Endothelial cell of umbilical vein (primary cell): ENCODE measurements around the gene FAM186B. TPM values are rescaled to one million over a fixed set of nuclear protein-coding genes. Genes with fewer than 3 reads are reported as not detected.
A peak's percentile ranks its signal among the peaks of the same experiment; 100 is the strongest.

ENCODE experiments used
- BruUV-seq: library from RNA; stranded (reverse); fragments of 400-500 nt; replicated peaks from 2 replicates; lab custom pipeline; 2021; lab: Mats Ljungman, UMichigan
- CTCF ChIA-PET: fragments of 300-600, 350-600 bp; sonication (Branson Sonifier 250); formaldehyde crosslinking; loops from one replicate; lab custom pipeline; 2021; ENCODE audit warnings: antibody characterized with exemption, inconsistent platforms; lab: Charles Lee
- POLR2A ChIA-PET: fragments of 300-600, 350-600 bp; sonication (Branson Sonifier 250); formaldehyde crosslinking; loops from one replicate; lab custom pipeline; 2021; ENCODE audit warnings: antibody characterized with exemption, inconsistent platforms; lab: Charles Lee
- DNase-seq: peaks from one replicate; pipeline ENCODE4 v3.0.0-alpha.2; 2011; ENCODE audit warnings: low read depth, low spot score
- FAIRE-seq: peaks from 2 replicates; lab custom pipeline; 2011; peaks lifted over from hg19 to GRCh38; lab: Jason Lieb, UNC
- H2AFZ ChIP-seq: 2 replicates; pipeline ENCODE4 v1.6.0; 2012; ENCODE audit warnings: low read depth, low read length, control low read depth, inconsistent platforms
- H3K27ac ChIP-seq: 2 replicates; pipeline ENCODE4 v1.5.1; 2011; ENCODE audit warnings: low read depth, mild to moderate bottlenecking, control low read depth, low read length, moderate library complexity; ENCODE audit not compliant: insufficient read depth
- H3K27me3 ChIP-seq, 2 experiments: 2 replicates each; pipeline versions ENCODE4 v1.6.0 to v1.6.1; 2011; ENCODE audit warnings: low read length in 2 of 2, mixed read lengths in 1 of 2; ENCODE audit not compliant: control insufficient read depth in 2 of 2, insufficient read depth in 2 of 2
- H3K36me3 ChIP-seq, 2 experiments: 2 replicates in 1 of 2; 3 replicates in 1 of 2; pipeline ENCODE4 v1.5.1; 2011; ENCODE audit warnings: low read length in 2 of 2, mild to moderate bottlenecking in 1 of 2, moderate library complexity in 1 of 2; ENCODE audit not compliant: control insufficient read depth in 2 of 2, insufficient read depth in 2 of 2; ENCODE audit errors: extremely low read depth in 1 of 2
- H3K4me1 ChIP-seq: 3 replicates; pipeline ENCODE4 v1.5.1; 2011; ENCODE audit warnings: mild to moderate bottlenecking, low read length; ENCODE audit not compliant: control insufficient read depth, insufficient read depth; ENCODE audit errors: extremely low read depth
- H3K4me2 ChIP-seq: 2 replicates; pipeline ENCODE4 v1.6.1; 2011; ENCODE audit warnings: low read length, control low read depth, mixed read lengths; ENCODE audit not compliant: insufficient read depth
- H3K4me3 ChIP-seq, 3 experiments: fragments of 200-600 bp in 1 of 3; sonication (generic), shearing (Covaris generic) in 1 of 3; replicated peaks in 1 of 3; 2 replicates each; pipeline ENCODE4 v1.5.1; 2011 to 2016; ENCODE audit warnings: control low read depth in 3 of 3, low read length in 3 of 3, mild to moderate bottlenecking in 2 of 3, inconsistent platforms in 1 of 3, low read depth in 1 of 3, moderate library complexity in 1 of 3; ENCODE audit not compliant: insufficient read depth in 1 of 3
- H3K79me2 ChIP-seq: 2 replicates; pipeline ENCODE4 v1.6.0; 2012; ENCODE audit warnings: low read length, inconsistent platforms; ENCODE audit not compliant: control insufficient read depth, insufficient read depth
- H3K9ac ChIP-seq: replicated peaks from 2 replicates; pipeline ENCODE3; 2011; ENCODE audit warnings: low read length, control low read depth; ENCODE audit not compliant: insufficient read depth; ENCODE audit errors: extremely low read depth
- H3K9me1 ChIP-seq: replicated peaks from 3 replicates; pipeline ENCODE4 v1.6.0; 2011; ENCODE audit warnings: mild to moderate bottlenecking, low read length; ENCODE audit not compliant: control insufficient read depth, insufficient read depth; ENCODE audit errors: extremely low read depth
- H3K9me3 ChIP-seq: replicated peaks from 2 replicates; pipeline ENCODE4 v1.5.1; 2012; ENCODE audit warnings: low read length, inconsistent platforms; ENCODE audit not compliant: control insufficient read depth, insufficient read depth
- H4K20me1 ChIP-seq: replicated peaks from 2 replicates; pipeline ENCODE3; 2011; ENCODE audit warnings: mild to moderate bottlenecking, low read length; ENCODE audit not compliant: control insufficient read depth, insufficient read depth; ENCODE audit errors: extremely low read depth
- EZH2 ChIP-seq: IDR thresholded peaks from 2 replicates; pipeline ENCODE4 v1.6.1; 2012; ENCODE audit warnings: borderline replicate concordance, low read depth, mild to moderate bottlenecking, moderate library complexity, low read length, inconsistent platforms; ENCODE audit not compliant: severe bottlenecking
- FOS ChIP-seq: IDR thresholded peaks from 2 replicates; pipeline ENCODE4 v1.6.1; 2011; ENCODE audit warnings: mild to moderate bottlenecking, low read length, moderate library complexity, borderline replicate concordance; ENCODE audit not compliant: insufficient read depth
- MAX ChIP-seq: IDR thresholded peaks from 2 replicates; pipeline ENCODE4 v1.6.1; 2011; ENCODE audit not compliant: insufficient read depth, insufficient read length
- MYC ChIP-seq: IDR thresholded peaks from one replicate; pipeline ENCODE4 v1.6.1; 2011; ENCODE audit warnings: mild to moderate bottlenecking, low read depth, low read length
- POLR2A ChIP-seq: IDR thresholded peaks from 2 replicates; pipeline ENCODE4 v1.6.1; 2012; ENCODE audit warnings: low read depth, mild to moderate bottlenecking, control low read depth, low read length
- dilution Hi-C: fragments of 300-500 bp; cut with MboI; formaldehyde crosslinking; loops from one replicate; pipeline ENCODE4 v1.15.0; 2019; ENCODE audit warnings: low sequenced_read_pairs; ENCODE audit not compliant: extremely low pct_ligation_motif_present
- intact Hi-C: fragments of 100-400 bp; cut with micrococcal nuclease; formaldehyde crosslinking; loops from one replicate; pipeline ENCODE4 v1.10.0; 2022
- polyA plus RNA-seq, 4 experiments: library from polyadenylated mRNA; depleted of rRNA in 3 of 4; stranded (reverse) in 3 of 4; unstranded in 1 of 4; fragments of >200 nt; gene quantifications; 2 replicates each; pipeline versions ENCODE4 v1.2.1 to v1.2.3, GENCODE V29; 2011 to 2012; ENCODE audit warnings: missing spikeins in 1 of 4
- total RNA-seq: library from RNA; stranded (reverse); gene quantifications from 2 replicates; pipeline ENCODE4 v1.2.3, GENCODE V29; 2021
- TF ChIP-seq, protein P1 (sequence below), 2 donors: IDR thresholded peaks; 1 replicate in 1 of 2; 2 replicates in 1 of 2; pipeline ENCODE4 v1.5.1; 2011; ENCODE audit warnings: low read length in 2 of 2, mild to moderate bottlenecking in 2 of 2, moderate library complexity in 2 of 2, control low read depth in 1 of 2, inconsistent platforms in 1 of 2, low read depth in 1 of 2; ENCODE audit not compliant: insufficient read depth in 1 of 2; ENCODE audit errors: extremely low read depth in 1 of 2

Gene FAM186B
- total and polyA plus RNA-seq, 2 donors (not counting 3 experiments of a cell fraction or from before 2014, with no cell fraction given) = 0.10 to 0.33 TPM

DNA sequence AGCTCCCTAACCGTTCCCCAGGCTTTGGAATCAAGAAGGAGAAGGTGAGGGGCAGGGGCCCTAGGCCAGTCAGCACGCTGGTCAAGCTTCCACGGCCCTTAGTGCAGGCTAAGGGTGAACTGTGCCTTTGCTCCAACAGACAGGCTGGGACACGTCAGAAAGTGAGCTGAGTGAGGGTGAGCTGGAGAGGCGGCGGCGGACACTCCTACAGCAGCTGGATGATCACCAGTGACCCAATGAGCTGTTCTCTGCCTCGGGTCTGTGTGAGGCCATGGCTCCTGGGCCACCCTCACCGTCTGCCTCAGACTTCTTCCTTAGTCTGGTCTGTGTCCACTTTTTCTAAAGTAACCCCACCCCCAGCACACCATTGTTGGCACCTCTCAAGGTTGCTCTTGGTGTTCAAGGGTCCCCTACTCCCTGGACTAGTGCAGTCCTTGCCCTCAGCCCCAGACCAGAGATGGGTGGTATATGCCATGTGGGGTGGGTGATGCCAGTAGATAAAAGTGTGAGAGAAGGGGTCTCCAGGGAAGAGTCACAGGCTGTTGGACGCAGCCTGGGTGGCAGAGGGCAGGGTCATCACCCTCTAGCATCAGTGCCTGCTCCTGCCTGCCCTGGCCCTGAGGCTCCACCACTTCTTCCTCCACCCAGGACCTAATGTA lies 38.7 kb upstream of the FAM186B start:
- CTCF ChIA-PET = interaction anchor here (0.5 to 6.8 kb wide), 13 partner anchors 11 to 195 kb away, joined by 3 to 93 read pairs (median 5); partner anchors contain the start of genes FMNL3, PRPF40B and TMBIM6
- BruUV-seq = no TSS peak
- TF ChIP-seq MYC (no peak), POLR2A (peak; percentile 33)
- DNase-seq (no peak), FAIRE-seq (no peak)
- intact Hi-C loops (loop anchor here (1.0 to 2.0 kb wide), 3 partner anchors 63 to 119 kb away; partner anchors contain the start of gene FMNL3), dilution Hi-C loops (no loop called here)
- Histone ChIP-seq H3K4me1 (peaks cover 31% of the 10 kb centered on the region), H3K79me2 (no peaks in the 10 kb centered on the region), H3K27me3 (no peaks in the 10 kb centered on the region), H4K20me1 (no peaks in the 10 kb centered on the region), H3K27ac (no peak overlapping the region), H3K4me2 (no peak overlapping the region), H3K9me1 (no peaks in the 10 kb centered on the region), H2AFZ (no peak overlapping the region), H3K36me3 (peaks cover 26 to 42% of the 10 kb centered on the region in 2 experiments), H3K9ac (no peak overlapping the region), H3K4me3 (no peak overlapping the region), H3K9me3 (no peaks in the 10 kb centered on the region)
- POLR2A ChIA-PET = interaction anchor here (1.7 kb wide), 1 partner anchor 97 kb away, joined by 8 read pairs; the partner anchor contains the start of gene TMBIM6

GRCh38 chr12:49643135-49643534 lies 37.7 kb upstream of the FAM186B start:
- no peak overlapping the region for H3K9ac ChIP-seq
- no peaks in the 10 kb centered on the region for H3K27me3 ChIP-seq
- no peaks in the 10 kb centered on the region for H3K79me2 ChIP-seq
- ChIA-PET CTCF (interaction anchor here (0.5 to 6.8 kb wide), 8 partner anchors 13 to 119 kb away, joined by 3 to 93 read pairs (median 6); partner anchors contain the start of gene FMNL3), POLR2A (interaction anchor here (1.7 kb wide), 1 partner anchor 98 kb away, joined by 8 read pairs; the partner anchor contains the start of gene TMBIM6)
- H3K9me1 ChIP-seq = no peaks in the 10 kb centered on the region
- H2AFZ ChIP-seq = no peak overlapping the region
- H3K4me3 ChIP-seq = no peak overlapping the region
- H4K20me1 ChIP-seq = no peaks in the 10 kb centered on the region
- H3K4me2 ChIP-seq = no peak overlapping the region
- FAIRE-seq = no peak
- no TSS peak for BruUV-seq
- intact Hi-C loops (no loop called here), dilution Hi-C loops (no loop called here)
- TF ChIP-seq EZH2 = no peak
- TF ChIP-seq, protein P1, sequence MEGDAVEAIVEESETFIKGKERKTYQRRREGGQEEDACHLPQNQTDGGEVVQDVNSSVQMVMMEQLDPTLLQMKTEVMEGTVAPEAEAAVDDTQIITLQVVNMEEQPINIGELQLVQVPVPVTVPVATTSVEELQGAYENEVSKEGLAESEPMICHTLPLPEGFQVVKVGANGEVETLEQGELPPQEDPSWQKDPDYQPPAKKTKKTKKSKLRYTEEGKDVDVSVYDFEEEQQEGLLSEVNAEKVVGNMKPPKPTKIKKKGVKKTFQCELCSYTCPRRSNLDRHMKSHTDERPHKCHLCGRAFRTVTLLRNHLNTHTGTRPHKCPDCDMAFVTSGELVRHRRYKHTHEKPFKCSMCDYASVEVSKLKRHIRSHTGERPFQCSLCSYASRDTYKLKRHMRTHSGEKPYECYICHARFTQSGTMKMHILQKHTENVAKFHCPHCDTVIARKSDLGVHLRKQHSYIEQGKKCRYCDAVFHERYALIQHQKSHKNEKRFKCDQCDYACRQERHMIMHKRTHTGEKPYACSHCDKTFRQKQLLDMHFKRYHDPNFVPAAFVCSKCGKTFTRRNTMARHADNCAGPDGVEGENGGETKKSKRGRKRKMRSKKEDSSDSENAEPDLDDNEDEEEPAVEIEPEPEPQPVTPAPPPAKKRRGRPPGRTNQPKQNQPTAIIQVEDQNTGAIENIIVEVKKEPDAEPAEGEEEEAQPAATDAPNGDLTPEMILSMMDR (IDR thresholded peaks at IDR 0.05; ENCODE audit: extremely low read depth in 1 of 2, insufficient read depth in 1 of 2, low read depth in 1 of 2, low read length in 2 of 2) = no peak
- no peak for TF ChIP-seq MAX
- TF ChIP-seq MYC = no peak
- no peak for TF ChIP-seq FOS
- no peak for TF ChIP-seq POLR2A
- H3K27ac ChIP-seq = no peak overlapping the region
- no peak for DNase-seq
- peaks cover 23% of the 10 kb centered on the region for H3K4me1 ChIP-seq
- no peaks in the 10 kb centered on the region for H3K9me3 ChIP-seq
- peaks cover 24 to 36% of the 10 kb centered on the region in 2 experiments for H3K36me3 ChIP-seq
